ENCODE measurements around the gene METTL23. TPM values are rescaled to one million over a fixed set of nuclear protein-coding genes. Genes with fewer than 3 reads are reported as not detected.

The METTL23 gene
- total RNA-seq, 4 donors from 2014 or later: 11.2 to 34.1 (median 24.7) TPM; not detected in 1

- H3K4me3 ChIP-seq: no peak overlapping the region
- intact Hi-C loops (cut with DNase I; ENCODE audit: low total_unique reads) (no loop called here), in situ Hi-C loops (cut with MboI; ENCODE audit: low pct_ligation_motif_present in 1 of 4, low pct_unique_long_range_greater_than_20kb in 1 of 4, low sequenced_read_pairs in 3 of 4) (no loop called here)
- peaks cover 0 to 18% (median 4%) of the 10 kb centered on the region in 4 donors for H3K36me3 ChIP-seq
- H3K9me3 ChIP-seq: no peaks in the 10 kb centered on the region
- H3K27me3 ChIP-seq: no peaks in the 10 kb centered on the region
- WGBS, 2 donors (ENCODE audit: low coverage in 1 of 2): 96 to 97% methylated on average over 3 to 5 of the region's 5 CpGs
- TF ChIP-seq EP300 (IDR thresholded peaks at IDR 0.05; ENCODE audit: low read depth) (no peak), POLR2AphosphoS5 (IDR thresholded peaks at IDR 0.05) (no peak), POLR2A (IDR thresholded peaks at IDR 0.05) (no peak)
- TF ChIP-seq, protein P1, sequence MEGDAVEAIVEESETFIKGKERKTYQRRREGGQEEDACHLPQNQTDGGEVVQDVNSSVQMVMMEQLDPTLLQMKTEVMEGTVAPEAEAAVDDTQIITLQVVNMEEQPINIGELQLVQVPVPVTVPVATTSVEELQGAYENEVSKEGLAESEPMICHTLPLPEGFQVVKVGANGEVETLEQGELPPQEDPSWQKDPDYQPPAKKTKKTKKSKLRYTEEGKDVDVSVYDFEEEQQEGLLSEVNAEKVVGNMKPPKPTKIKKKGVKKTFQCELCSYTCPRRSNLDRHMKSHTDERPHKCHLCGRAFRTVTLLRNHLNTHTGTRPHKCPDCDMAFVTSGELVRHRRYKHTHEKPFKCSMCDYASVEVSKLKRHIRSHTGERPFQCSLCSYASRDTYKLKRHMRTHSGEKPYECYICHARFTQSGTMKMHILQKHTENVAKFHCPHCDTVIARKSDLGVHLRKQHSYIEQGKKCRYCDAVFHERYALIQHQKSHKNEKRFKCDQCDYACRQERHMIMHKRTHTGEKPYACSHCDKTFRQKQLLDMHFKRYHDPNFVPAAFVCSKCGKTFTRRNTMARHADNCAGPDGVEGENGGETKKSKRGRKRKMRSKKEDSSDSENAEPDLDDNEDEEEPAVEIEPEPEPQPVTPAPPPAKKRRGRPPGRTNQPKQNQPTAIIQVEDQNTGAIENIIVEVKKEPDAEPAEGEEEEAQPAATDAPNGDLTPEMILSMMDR (IDR thresholded peaks at IDR 0.05): no peak
- DNase-seq: no peak
- no peaks in the 10 kb centered on the region for H3K4me1 ChIP-seq
- H3K27ac ChIP-seq: no peak overlapping the region
Observed at GRCh38 chr17:76757256-76757655, 30.6 kb downstream of the METTL23 start.

- no peak for DNase-seq
- H3K36me3 ChIP-seq: peaks cover 0 to 18% (median 4%) of the 10 kb centered on the region in 4 donors
- intact Hi-C loops (cut with DNase I; ENCODE audit: low total_unique reads): no loop called here
- in situ Hi-C loops (cut with MboI; ENCODE audit: low pct_ligation_motif_present in 1 of 4, low pct_unique_long_range_greater_than_20kb in 1 of 4, low sequenced_read_pairs in 3 of 4): no loop called here
- H3K9me3 ChIP-seq: no peaks in the 10 kb centered on the region
- WGBS, 2 donors (ENCODE audit: low coverage in 1 of 2): 94 to 100% methylated on average over 1 to 3 of the region's 3 CpGs
- TF ChIP-seq EP300 (IDR thresholded peaks at IDR 0.05; ENCODE audit: low read depth) (no peak), POLR2A (IDR thresholded peaks at IDR 0.05) (no peak)
- no peaks in the 10 kb centered on the region for H3K4me1 ChIP-seq
- H3K4me3 ChIP-seq: no peak overlapping the region
- no peaks in the 10 kb centered on the region for H3K27me3 ChIP-seq
- H3K27ac ChIP-seq: no peak overlapping the region
Observed at GRCh38 chr17:76758570-76758969, 31.9 kb downstream of the METTL23 start.

- Histone ChIP-seq H3K9me3 (no peaks in the 10 kb centered on the region), H3K4me3 (no peak overlapping the region), H3K27me3 (no peaks in the 10 kb centered on the region), H3K27ac (no peak overlapping the region), H3K36me3 (peaks cover 0 to 48% (median 24%) of the 10 kb centered on the region in 4 donors), H3K4me1 (no peaks in the 10 kb centered on the region)
- intact Hi-C loops (cut with DNase I; ENCODE audit: low total_unique reads): no loop called here
- in situ Hi-C loops (cut with MboI; ENCODE audit: low pct_ligation_motif_present in 1 of 4, low pct_unique_long_range_greater_than_20kb in 1 of 4, low sequenced_read_pairs in 3 of 4): no loop called here
- no peak for DNase-seq
- TF ChIP-seq, protein P1 (IDR thresholded peaks at IDR 0.05): no peak
- TF ChIP-seq POLR2AphosphoS5 (IDR thresholded peaks at IDR 0.05) (no peak), POLR2A (IDR thresholded peaks at IDR 0.05) (no peak), EP300 (IDR thresholded peaks at IDR 0.05; ENCODE audit: low read depth) (no peak)
- WGBS, 2 donors (ENCODE audit: low coverage in 1 of 2): 67 to 83% methylated on average over 1 to 6 of the region's 6 CpGs
Observed at GRCh38 chr17:76772842-76773525, 46.3 kb downstream of the METTL23 start.

DNA sequence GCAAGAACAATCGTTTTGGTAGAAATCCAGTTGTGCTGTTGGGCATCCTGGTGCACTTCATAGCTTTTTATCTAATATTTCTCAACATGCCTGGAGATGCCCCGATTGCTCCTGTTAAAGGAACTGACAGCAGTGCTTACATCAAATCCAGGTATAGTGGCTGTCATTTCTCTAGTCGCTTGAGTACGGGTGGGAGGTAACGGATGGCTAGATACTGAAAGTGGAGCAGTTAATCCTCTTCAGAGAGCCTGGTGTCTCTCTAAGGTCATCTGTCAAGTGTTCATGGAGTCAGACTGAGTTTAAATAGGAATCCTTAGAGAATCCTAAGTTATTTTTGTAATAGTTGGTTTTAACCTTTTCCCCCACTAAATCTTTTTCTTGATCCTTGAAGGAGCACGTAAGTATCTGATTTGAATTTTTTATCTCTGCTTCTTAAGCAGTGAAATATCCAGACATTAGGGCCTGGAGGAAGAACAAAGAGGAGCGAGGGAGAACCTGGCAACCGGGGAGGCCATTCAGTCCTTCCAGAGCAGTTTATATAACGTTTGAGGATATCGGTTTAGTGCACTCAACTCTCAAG is 48.5 kb downstream of the METTL23 start:
- 87 to 89% methylated on average over 8 to 10 of the region's 10 CpGs for WGBS, 2 donors (ENCODE audit: low coverage in 1 of 2)
- H3K27ac ChIP-seq: no peak overlapping the region
- H3K36me3 ChIP-seq: peaks cover 0 to 48% (median 24%) of the 10 kb centered on the region in 4 donors

More for the DNA sequence above, 48.5 kb downstream of the METTL23 start:
- in situ Hi-C loops (cut with MboI; ENCODE audit: low pct_ligation_motif_present in 1 of 4, low pct_unique_long_range_greater_than_20kb in 1 of 4, low sequenced_read_pairs in 3 of 4) (no loop called here), intact Hi-C loops (cut with DNase I; ENCODE audit: low total_unique reads) (no loop called here)
- H3K4me1 ChIP-seq: no peaks in the 10 kb centered on the region
- H3K27me3 ChIP-seq: no peaks in the 10 kb centered on the region
- H3K9me3 ChIP-seq: no peaks in the 10 kb centered on the region
- DNase-seq: no peak
- TF ChIP-seq, protein P1 (IDR thresholded peaks at IDR 0.05): no peak
- no peak for TF ChIP-seq POLR2AphosphoS5 (IDR thresholded peaks at IDR 0.05)
- no peak for TF ChIP-seq POLR2A (IDR thresholded peaks at IDR 0.05)
- no peak for TF ChIP-seq EP300 (IDR thresholded peaks at IDR 0.05; ENCODE audit: low read depth)
- H3K4me3 ChIP-seq: no peak overlapping the region

Measured in transverse colon (tissue), 4 donors.